ENCODE measurements around the gene ARHGAP10.

The ARHGAP10 gene

DNA sequence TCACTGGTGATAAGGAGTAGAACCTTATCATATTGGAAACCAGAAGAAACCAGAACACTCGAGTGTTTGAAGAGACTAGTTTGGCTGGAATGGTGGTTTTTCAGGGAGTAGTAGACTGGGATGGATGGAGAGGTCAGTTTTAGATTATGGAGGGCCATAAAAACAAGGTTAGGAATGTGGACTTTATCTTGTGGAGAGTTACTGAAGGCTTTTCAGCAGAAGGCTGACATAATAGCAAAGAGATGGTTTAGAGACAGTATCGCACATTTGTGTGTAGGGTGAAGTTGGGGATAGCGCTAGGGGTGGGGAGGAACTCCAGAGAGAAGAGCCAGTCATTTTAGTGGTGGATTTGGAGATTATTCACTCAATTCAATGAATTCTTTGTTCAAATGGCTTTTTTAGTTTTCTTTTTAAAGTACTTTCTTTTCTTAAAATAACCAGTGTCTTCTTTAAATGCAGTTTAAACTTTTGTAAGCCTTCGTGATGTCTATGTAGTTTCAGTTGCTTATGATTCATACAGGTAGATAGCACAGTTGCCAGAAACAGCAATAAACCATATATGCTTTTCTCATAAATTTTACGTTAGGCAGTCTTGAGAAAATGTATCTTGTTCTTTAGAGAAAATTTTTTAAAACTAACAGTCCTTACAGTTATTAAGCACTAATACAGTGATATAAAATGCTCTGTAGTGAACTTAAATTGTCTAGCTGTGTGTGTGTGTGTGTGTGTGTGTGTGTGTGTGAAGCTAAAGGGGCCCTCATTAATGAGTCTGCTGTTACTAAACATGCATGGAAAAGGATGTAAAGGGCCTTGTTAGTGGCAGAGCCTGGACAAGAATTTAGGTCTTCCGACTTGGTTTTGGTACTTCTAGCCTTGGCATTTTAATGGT is 3.8 kb downstream of the ARHGAP10 start:
- Histone ChIP-seq H3K9me3 (ENCODE audit: control insufficient read depth, insufficient read depth, low read length) (no peaks in the 10 kb centered on the region), H3K4me3 (ENCODE audit: low read depth, low read length) (no peak overlapping the region), H3K4me1 (ENCODE audit: control insufficient read depth, insufficient read depth, low read length) (peaks cover 7% of the 10 kb centered on the region), H3K36me3 (ENCODE audit: control insufficient read depth, insufficient read depth, low read length) (no peaks in the 10 kb centered on the region), H3K9ac (ENCODE audit: low read depth, low read length) (no peak overlapping the region), H3K27me3 (ENCODE audit: control insufficient read depth, insufficient read depth, low read length) (peaks cover 50% of the 10 kb centered on the region)

- Histone ChIP-seq H3K9ac (ENCODE audit: low read depth, low read length) (no peak overlapping the region), H3K9me3 (ENCODE audit: control insufficient read depth, insufficient read depth, low read length) (no peaks in the 10 kb centered on the region), H3K27me3 (ENCODE audit: control insufficient read depth, insufficient read depth, low read length) (peaks cover 44% of the 10 kb centered on the region), H3K4me1 (ENCODE audit: control insufficient read depth, insufficient read depth, low read length) (peaks cover 7% of the 10 kb centered on the region), H3K4me3 (ENCODE audit: low read depth, low read length) (no peak overlapping the region), H3K36me3 (ENCODE audit: control insufficient read depth, insufficient read depth, low read length) (no peaks in the 10 kb centered on the region)
Observed at GRCh38 chr4:147736458-147736857, 4.6 kb downstream of the ARHGAP10 start.

GRCh38 chr4:147737623-147738022 is 5.7 kb downstream of the ARHGAP10 start:
- Histone ChIP-seq H3K9me3 (ENCODE audit: control insufficient read depth, insufficient read depth, low read length) (no peaks in the 10 kb centered on the region), H3K9ac (ENCODE audit: low read depth, low read length) (no peak overlapping the region)

GRCh38 chr4:147739239-147739823 is 7.4 kb downstream of the ARHGAP10 start:
- no peak overlapping the region for H3K9ac ChIP-seq (ENCODE audit: low read depth, low read length)
- no peaks in the 10 kb centered on the region for H3K36me3 ChIP-seq (ENCODE audit: control insufficient read depth, insufficient read depth, low read length)
- H3K4me1 ChIP-seq (ENCODE audit: control insufficient read depth, insufficient read depth, low read length): peaks cover 6% of the 10 kb centered on the region
- no peak overlapping the region for H3K4me3 ChIP-seq (ENCODE audit: low read depth, low read length)
- no peaks in the 10 kb centered on the region for H3K9me3 ChIP-seq (ENCODE audit: control insufficient read depth, insufficient read depth, low read length)
- peaks cover 26% of the 10 kb centered on the region for H3K27me3 ChIP-seq (ENCODE audit: control insufficient read depth, insufficient read depth, low read length)

More at GRCh38 chr4:147737623-147738022, 5.7 kb downstream of the ARHGAP10 start:
- Histone ChIP-seq H3K4me1 (ENCODE audit: control insufficient read depth, insufficient read depth, low read length) (peaks cover 7% of the 10 kb centered on the region), H3K27me3 (ENCODE audit: control insufficient read depth, insufficient read depth, low read length) (peaks cover 43% of the 10 kb centered on the region), H3K36me3 (ENCODE audit: control insufficient read depth, insufficient read depth, low read length) (no peaks in the 10 kb centered on the region), H3K4me3 (ENCODE audit: low read depth, low read length) (no peak overlapping the region)

DNA sequence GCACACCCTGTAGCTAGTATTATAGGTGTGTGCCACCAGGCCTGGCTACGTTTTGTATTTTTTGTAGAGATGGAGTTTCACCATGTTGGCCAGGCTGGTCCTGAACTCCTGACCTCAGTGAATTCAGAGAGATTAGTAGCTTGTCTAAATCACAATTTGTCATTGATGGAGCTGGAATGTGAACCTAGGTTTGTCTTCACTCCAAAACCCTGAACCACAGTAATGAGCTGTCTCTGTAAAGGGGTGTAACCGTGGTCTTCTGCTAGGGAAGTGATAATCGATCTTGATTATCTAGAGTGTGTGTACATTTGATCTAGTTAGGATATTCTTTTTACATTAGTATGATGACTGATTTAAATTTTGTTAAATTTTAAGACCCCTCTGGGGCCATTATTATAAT is 8.3 kb downstream of the ARHGAP10 start:
- Histone ChIP-seq H3K9ac (ENCODE audit: low read depth, low read length) (no peak overlapping the region), H3K36me3 (ENCODE audit: control insufficient read depth, insufficient read depth, low read length) (no peaks in the 10 kb centered on the region), H3K4me1 (ENCODE audit: control insufficient read depth, insufficient read depth, low read length) (peaks cover 6% of the 10 kb centered on the region), H3K27me3 (ENCODE audit: control insufficient read depth, insufficient read depth, low read length) (peaks cover 17% of the 10 kb centered on the region), H3K4me3 (ENCODE audit: low read depth, low read length) (no peak overlapping the region), H3K9me3 (ENCODE audit: control insufficient read depth, insufficient read depth, low read length) (no peaks in the 10 kb centered on the region)

- Histone ChIP-seq H3K9ac (ENCODE audit: low read depth, low read length) (no peak overlapping the region), H3K9me3 (ENCODE audit: control insufficient read depth, insufficient read depth, low read length) (no peaks in the 10 kb centered on the region), H3K36me3 (ENCODE audit: control insufficient read depth, insufficient read depth, low read length) (no peaks in the 10 kb centered on the region), H3K4me3 (ENCODE audit: low read depth, low read length) (no peak overlapping the region), H3K27me3 (ENCODE audit: control insufficient read depth, insufficient read depth, low read length) (peaks cover 6% of the 10 kb centered on the region), H3K4me1 (ENCODE audit: control insufficient read depth, insufficient read depth, low read length) (peaks cover 6% of the 10 kb centered on the region)
Observed at GRCh38 chr4:147741190-147741788, 9.4 kb downstream of the ARHGAP10 start.

DNA sequence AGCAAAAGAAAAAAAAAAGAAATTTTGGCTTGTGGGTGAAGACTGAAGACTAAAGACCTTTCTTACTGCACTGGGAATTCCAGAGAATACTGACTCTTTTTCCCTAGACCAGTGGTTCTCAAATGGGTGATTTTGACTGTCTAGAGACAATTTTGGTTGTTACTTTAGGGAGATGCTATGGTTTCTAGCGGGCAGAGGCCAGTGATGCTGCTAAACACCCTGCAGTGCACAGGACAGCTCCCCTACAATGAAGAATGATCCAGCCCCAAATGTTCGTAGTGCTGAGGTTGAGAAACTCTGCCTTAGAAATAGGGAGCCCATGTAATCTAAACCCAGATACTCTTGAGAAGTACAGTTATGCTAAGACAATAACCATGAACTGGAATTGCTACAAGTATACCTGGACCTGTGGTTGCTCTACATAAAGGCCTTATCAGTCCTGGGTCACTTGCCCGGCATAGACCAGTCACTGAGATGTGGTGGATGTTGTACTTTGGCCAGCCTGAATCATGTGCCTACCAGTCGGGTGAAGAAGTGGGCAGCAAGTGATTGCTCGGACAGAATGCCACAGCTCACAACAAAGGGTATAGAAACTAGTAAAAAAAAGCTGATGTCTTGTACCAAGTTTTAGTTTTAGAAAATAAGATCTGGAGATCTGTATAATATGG is 16.0 kb downstream of the ARHGAP10 start:
- peaks cover 9% of the 10 kb centered on the region for H3K4me1 ChIP-seq (ENCODE audit: control insufficient read depth, insufficient read depth, low read length)

GRCh38 chr4:147749811-147750321 is 18.0 kb downstream of the ARHGAP10 start:
- Histone ChIP-seq H3K27me3 (ENCODE audit: control insufficient read depth, insufficient read depth, low read length) (no peaks in the 10 kb centered on the region), H3K9ac (ENCODE audit: low read depth, low read length) (no peak overlapping the region), H3K36me3 (ENCODE audit: control insufficient read depth, insufficient read depth, low read length) (no peaks in the 10 kb centered on the region)

More for the DNA sequence above, 16.0 kb downstream of the ARHGAP10 start:
- Histone ChIP-seq H3K9ac (ENCODE audit: low read depth, low read length) (no peak overlapping the region), H3K4me3 (ENCODE audit: low read depth, low read length) (no peak overlapping the region), H3K36me3 (ENCODE audit: control insufficient read depth, insufficient read depth, low read length) (no peaks in the 10 kb centered on the region), H3K9me3 (ENCODE audit: control insufficient read depth, insufficient read depth, low read length) (no peaks in the 10 kb centered on the region), H3K27me3 (ENCODE audit: control insufficient read depth, insufficient read depth, low read length) (no peaks in the 10 kb centered on the region)

GRCh38 chr4:147753047-147753446 is 21.2 kb downstream of the ARHGAP10 start:
- H3K9me3 ChIP-seq (ENCODE audit: control insufficient read depth, insufficient read depth, low read length): no peaks in the 10 kb centered on the region
- H3K27me3 ChIP-seq (ENCODE audit: control insufficient read depth, insufficient read depth, low read length): no peaks in the 10 kb centered on the region
- H3K36me3 ChIP-seq (ENCODE audit: control insufficient read depth, insufficient read depth, low read length): no peaks in the 10 kb centered on the region
- no peak overlapping the region for H3K4me3 ChIP-seq (ENCODE audit: low read depth, low read length)
- H3K4me1 ChIP-seq (ENCODE audit: control insufficient read depth, insufficient read depth, low read length): peaks cover 12% of the 10 kb centered on the region
- H3K9ac ChIP-seq (ENCODE audit: low read depth, low read length): no peak overlapping the region

More at GRCh38 chr4:147749811-147750321, 18.0 kb downstream of the ARHGAP10 start:
- Histone ChIP-seq H3K4me3 (ENCODE audit: low read depth, low read length) (no peak overlapping the region), H3K4me1 (ENCODE audit: control insufficient read depth, insufficient read depth, low read length) (peaks cover 12% of the 10 kb centered on the region), H3K9me3 (ENCODE audit: control insufficient read depth, insufficient read depth, low read length) (no peaks in the 10 kb centered on the region)

- no peaks in the 10 kb centered on the region for H3K36me3 ChIP-seq (ENCODE audit: control insufficient read depth, insufficient read depth, low read length)
- H3K4me3 ChIP-seq (ENCODE audit: low read depth, low read length): no peak overlapping the region
- no peaks in the 10 kb centered on the region for H3K27me3 ChIP-seq (ENCODE audit: control insufficient read depth, insufficient read depth, low read length)
- peaks cover 12% of the 10 kb centered on the region for H3K4me1 ChIP-seq (ENCODE audit: control insufficient read depth, insufficient read depth, low read length)
- no peaks in the 10 kb centered on the region for H3K9me3 ChIP-seq (ENCODE audit: control insufficient read depth, insufficient read depth, low read length)
- H3K9ac ChIP-seq (ENCODE audit: low read depth, low read length): no peak overlapping the region
Observed at GRCh38 chr4:147754037-147754445, 22.2 kb downstream of the ARHGAP10 start.

DNA sequence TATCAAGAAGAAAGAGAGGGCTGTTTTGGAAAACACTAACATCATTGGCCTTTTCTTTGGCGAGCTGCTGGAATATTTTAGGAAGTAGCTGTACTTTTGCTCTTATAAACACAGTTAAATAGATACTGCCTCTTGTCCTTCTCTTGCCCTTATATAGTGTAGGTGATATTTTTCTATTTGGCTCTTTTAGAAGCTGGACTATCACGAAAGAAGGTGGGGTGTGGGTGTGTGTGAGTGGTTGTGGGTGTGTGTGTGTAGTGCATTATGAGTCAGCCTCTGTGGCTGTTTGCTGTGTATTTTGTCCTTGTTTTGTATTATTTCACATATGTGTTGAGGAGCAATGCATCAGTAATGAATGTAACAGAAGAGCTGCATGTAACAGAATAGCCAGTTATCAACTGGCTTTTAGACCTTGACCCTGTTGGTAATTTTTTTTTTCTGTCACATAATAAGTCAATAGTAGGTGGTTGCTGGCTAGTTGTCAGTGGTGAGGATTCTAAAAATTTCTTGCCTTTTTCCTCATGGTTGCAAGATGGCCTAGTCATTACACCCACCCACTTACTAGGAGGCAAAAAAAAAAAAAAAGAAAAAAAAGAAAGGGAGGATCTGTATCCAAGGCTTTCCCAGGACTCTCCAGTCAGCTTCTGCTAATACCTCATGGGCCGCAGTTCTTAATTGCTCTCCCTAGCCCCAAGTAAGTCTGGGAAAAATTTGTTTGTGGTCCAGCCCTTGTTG is 23.8 kb downstream of the ARHGAP10 start:
- no peak overlapping the region for H3K4me3 ChIP-seq (ENCODE audit: low read depth, low read length)
- no peaks in the 10 kb centered on the region for H3K9me3 ChIP-seq (ENCODE audit: control insufficient read depth, insufficient read depth, low read length)
- peaks cover 6% of the 10 kb centered on the region for H3K4me1 ChIP-seq (ENCODE audit: control insufficient read depth, insufficient read depth, low read length)
- H3K27me3 ChIP-seq (ENCODE audit: control insufficient read depth, insufficient read depth, low read length): no peaks in the 10 kb centered on the region
- H3K9ac ChIP-seq (ENCODE audit: low read depth, low read length): no peak overlapping the region
- H3K36me3 ChIP-seq (ENCODE audit: control insufficient read depth, insufficient read depth, low read length): no peaks in the 10 kb centered on the region
